Subcutaneous abdominal adipose tissue (tissue), 5 donors: Measurements from ENCODE around the gene THAP4.
"Not testable (repeated sequence)": the region's sequence is repeated elsewhere in the genome, so short reads cannot be mapped to it uniquely, and the experiment has no call there.

Experiments
- H3K27ac ChIP-seq: one replicate; pipeline ENCODE4 v1.7.0; 2013; ENCODE audit warnings: low read depth, mild to moderate bottlenecking, inconsistent platforms, low read length, moderate library complexity
- H3K27me3 ChIP-seq, 5 donors: one replicate each; pipeline ENCODE4 v1.7.0; 2013; ENCODE audit warnings: low read length in 5 of 5, inconsistent platforms in 1 of 5; ENCODE audit not compliant: control insufficient read depth in 5 of 5, insufficient read depth in 4 of 5
- H3K36me3 ChIP-seq, 5 donors: one replicate each; pipeline ENCODE4 v1.7.0; 2013; ENCODE audit warnings: low read length in 5 of 5; ENCODE audit not compliant: control insufficient read depth in 5 of 5, insufficient read depth in 5 of 5
- H3K4me1 ChIP-seq, 5 donors: one replicate each; pipeline ENCODE4 v1.7.0; 2013; ENCODE audit warnings: low read length in 5 of 5, mild to moderate bottlenecking in 3 of 5, moderate library complexity in 1 of 5; ENCODE audit not compliant: control insufficient read depth in 5 of 5, insufficient read depth in 5 of 5
- H3K4me3 ChIP-seq, 5 donors: one replicate each; pipeline ENCODE4 v1.7.0; 2013; ENCODE audit warnings: low read length in 5 of 5, low read depth in 1 of 5
- H3K9ac ChIP-seq, 5 donors: one replicate each; pipeline ENCODE4 v1.7.0; 2013; ENCODE audit warnings: low read length in 5 of 5, mild to moderate bottlenecking in 4 of 5, moderate library complexity in 3 of 5
- H3K9me3 ChIP-seq, 5 donors: one replicate each; pipeline ENCODE4 v1.7.0; 2013; ENCODE audit warnings: low read length in 5 of 5; ENCODE audit not compliant: control insufficient read depth in 5 of 5
- donor health status: healthy.
- donor health status: healthy.
- donor health status: healthy.
- donor health status: healthy.
- donor health status: healthy.

THAP4 gene

DNA sequence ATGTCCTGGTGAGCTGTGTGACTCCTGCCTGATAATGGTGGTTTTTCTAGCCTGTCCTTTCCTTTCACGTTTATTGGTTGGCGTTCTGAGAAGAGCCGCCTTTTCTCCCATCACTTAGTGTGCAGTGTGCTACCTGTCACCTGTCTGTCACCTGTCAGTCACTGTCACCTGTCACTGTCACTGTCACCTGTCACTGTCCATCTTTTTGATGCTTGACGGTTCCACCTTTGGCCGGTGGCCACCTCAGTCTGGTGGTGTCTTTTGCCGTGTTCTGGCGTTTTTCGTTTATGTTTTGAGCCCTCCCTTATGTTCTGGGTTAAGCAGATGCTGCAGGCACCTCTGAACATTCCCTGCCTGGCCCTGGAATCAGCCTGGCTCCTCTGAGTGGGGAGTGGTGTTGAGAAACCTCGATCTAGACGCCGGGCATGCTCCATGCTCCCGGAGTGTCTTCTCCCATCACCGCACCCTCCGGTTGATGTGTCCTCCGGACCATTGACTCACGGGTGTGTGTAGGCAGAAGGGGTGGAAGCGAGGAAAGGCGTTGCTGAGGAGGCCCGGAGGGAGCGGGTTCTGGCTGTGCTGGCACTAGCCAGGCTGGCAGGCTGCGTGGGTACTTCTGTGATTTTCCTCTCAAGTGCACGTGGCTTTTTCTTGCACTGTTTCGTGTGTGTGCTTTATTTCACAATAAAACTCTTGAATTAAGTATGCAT lies 28.9 kb upstream of the THAP4 start:
- no peaks in the 10 kb centered on the region for H3K9me3 ChIP-seq
- peaks cover 0 to 8% (median under 1%) of the 10 kb centered on the region in 5 donors for H3K4me1 ChIP-seq
- no peak overlapping the region for H3K4me3 ChIP-seq
- H3K9ac ChIP-seq, result no peak overlapping the region
- H3K27ac ChIP-seq, result no peak overlapping the region
- H3K27me3 ChIP-seq, result no peaks in the 10 kb centered on the region
- peaks cover 2 to 62% (median 50%) of the 10 kb centered on the region in 5 donors for H3K36me3 ChIP-seq

GRCh38 chr2:241662731-241663130 lies 25.8 kb upstream of the THAP4 start:
- not testable (repeated sequence) for H3K4me3 ChIP-seq, H3K9me3 ChIP-seq, H3K4me1 ChIP-seq, H3K27ac ChIP-seq, H3K27me3 ChIP-seq, H3K9ac ChIP-seq
- peaks cover 2 to 62% (median 48%) of the 10 kb centered on the region in 5 donors for H3K36me3 ChIP-seq

- peaks cover 2 to 64% (median 51%) of the 10 kb centered on the region in 5 donors for H3K36me3 ChIP-seq
- H3K27ac ChIP-seq, result no peak overlapping the region
- no peak overlapping the region for H3K4me3 ChIP-seq
- no peak overlapping the region for H3K9ac ChIP-seq
- peaks cover 0 to 3% (median 0%) of the 10 kb centered on the region in 5 donors for H3K4me1 ChIP-seq
- H3K27me3 ChIP-seq, result no peaks in the 10 kb centered on the region
- no peaks in the 10 kb centered on the region for H3K9me3 ChIP-seq
Observed at GRCh38 chr2:241660593-241661213, 23.7 kb upstream of the THAP4 start.

DNA sequence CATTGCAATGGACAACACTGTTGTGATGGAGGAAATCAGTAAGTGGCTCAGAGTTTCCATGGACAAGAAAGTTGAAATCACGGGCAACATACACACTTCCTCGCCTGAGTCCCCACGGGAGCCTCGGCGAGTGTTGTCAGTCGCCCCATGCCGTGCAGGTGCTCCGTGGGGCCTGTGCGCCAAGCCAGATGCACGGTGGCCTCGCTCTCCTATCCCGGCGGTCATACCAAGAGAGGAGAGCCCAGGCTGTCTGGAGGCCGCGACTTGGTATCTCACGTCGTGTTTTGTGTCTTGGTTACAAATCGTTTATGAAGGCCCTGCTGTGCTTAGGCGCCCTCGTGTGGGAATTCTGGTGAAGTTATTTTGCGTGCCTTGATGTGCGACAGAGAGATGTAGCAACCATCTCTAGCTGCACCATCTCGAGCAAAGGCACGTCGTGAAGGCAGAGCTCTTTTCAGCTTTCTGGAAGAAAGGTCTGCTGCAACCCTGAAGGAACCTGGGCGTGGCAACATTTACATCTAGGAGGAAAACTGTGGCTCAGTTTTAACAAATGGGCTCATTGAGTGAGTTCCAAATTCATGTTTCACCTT lies 22.3 kb upstream of the THAP4 start:
- H3K36me3 ChIP-seq, result peaks cover 2 to 78% (median 65%) of the 10 kb centered on the region in 5 donors

DNA sequence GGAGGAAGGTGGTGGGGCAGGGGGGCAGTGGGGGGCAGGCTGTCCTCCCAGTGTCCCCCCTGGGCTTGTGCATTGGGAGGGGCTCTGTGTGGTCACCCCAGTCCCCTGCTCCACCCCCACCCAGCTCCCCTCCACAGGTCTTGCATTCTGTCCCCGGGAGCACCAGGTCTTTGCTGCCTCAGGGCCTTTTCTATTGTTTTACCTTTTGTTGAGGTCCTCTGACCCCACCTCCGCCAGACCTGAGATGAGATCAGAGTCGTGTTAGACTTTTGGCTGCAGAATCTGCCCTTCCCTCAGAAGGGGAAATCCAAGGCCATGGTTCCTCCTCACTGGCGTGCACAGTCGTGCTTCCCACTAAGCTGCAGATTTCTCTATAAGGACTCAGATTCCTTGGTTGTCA lies 21.3 kb upstream of the THAP4 start:
- Histone ChIP-seq H3K27ac (no peak overlapping the region), H3K4me1 (peaks cover 0 to 3% (median 0%) of the 10 kb centered on the region in 5 donors), H3K27me3 (no peaks in the 10 kb centered on the region), H3K9ac (no peak overlapping the region), H3K36me3 (peaks cover 2 to 83% (median 70%) of the 10 kb centered on the region in 5 donors), H3K9me3 (no peaks in the 10 kb centered on the region), H3K4me3 (no peak overlapping the region)

More for the DNA sequence above, 22.3 kb upstream of the THAP4 start:
- Histone ChIP-seq H3K4me3 (no peak overlapping the region), H3K27ac (no peak overlapping the region), H3K9me3 (no peaks in the 10 kb centered on the region), H3K9ac (no peak overlapping the region), H3K4me1 (peaks cover 0 to 3% (median 0%) of the 10 kb centered on the region in 5 donors), H3K27me3 (no peaks in the 10 kb centered on the region)

- H3K36me3 ChIP-seq, result peaks cover 2 to 88% (median 75%) of the 10 kb centered on the region in 5 donors
Observed at GRCh38 chr2:241657786-241658254, 20.9 kb upstream of the THAP4 start.

GRCh38 chr2:241656190-241656741 lies 19.3 kb upstream of the THAP4 start:
- no peak overlapping the region for H3K4me3 ChIP-seq
- H3K36me3 ChIP-seq, result peaks cover 0 to 90% (median 81%) of the 10 kb centered on the region in 5 donors
- no peak overlapping the region for H3K27ac ChIP-seq
- no peaks in the 10 kb centered on the region for H3K9me3 ChIP-seq
- no peaks in the 10 kb centered on the region for H3K27me3 ChIP-seq
- no peak overlapping the region for H3K9ac ChIP-seq
- peaks cover 0 to 3% (median 0%) of the 10 kb centered on the region in 5 donors for H3K4me1 ChIP-seq

More at GRCh38 chr2:241657786-241658254, 20.9 kb upstream of the THAP4 start:
- Histone ChIP-seq H3K4me3 (no peak overlapping the region), H3K9ac (no peak overlapping the region), H3K27me3 (no peaks in the 10 kb centered on the region), H3K9me3 (no peaks in the 10 kb centered on the region), H3K27ac (no peak overlapping the region), H3K4me1 (peaks cover 0 to 3% (median 0%) of the 10 kb centered on the region in 5 donors)

GRCh38 chr2:241655516-241656189 lies 18.7 kb upstream of the THAP4 start:
- Histone ChIP-seq H3K27ac (no peak overlapping the region), H3K36me3 (peaks cover 0 to 89% (median 76%) of the 10 kb centered on the region in 5 donors), H3K4me3 (no peak overlapping the region)

GRCh38 chr2:241654551-241654950 lies 17.6 kb upstream of the THAP4 start:
- H3K4me3 ChIP-seq, result no peak overlapping the region
- peaks cover 0 to 3% (median 0%) of the 10 kb centered on the region in 5 donors for H3K4me1 ChIP-seq
- H3K9ac ChIP-seq, result no peak overlapping the region
- H3K9me3 ChIP-seq, result no peaks in the 10 kb centered on the region
- peaks cover 0 to 78% (median 70%) of the 10 kb centered on the region in 5 donors for H3K36me3 ChIP-seq
- H3K27ac ChIP-seq, result no peak overlapping the region
- no peaks in the 10 kb centered on the region for H3K27me3 ChIP-seq

More at GRCh38 chr2:241655516-241656189, 18.7 kb upstream of the THAP4 start:
- Histone ChIP-seq H3K4me1 (peaks cover 0 to 3% (median 0%) of the 10 kb centered on the region in 5 donors), H3K9me3 (no peaks in the 10 kb centered on the region), H3K27me3 (no peaks in the 10 kb centered on the region), H3K9ac (no peak overlapping the region)
